DMS153 (cell line): ENCODE data around the gene DDX52.
"Not testable (repeated sequence)": the region's sequence is repeated elsewhere in the genome, so short reads cannot be mapped to it uniquely, and the experiment has no call there.

Experiments used
- DNase-seq: peaks from one replicate; lab custom pipeline; 2025; lab: John Stamatoyannopoulos, UW

The DDX52 gene

DNA sequence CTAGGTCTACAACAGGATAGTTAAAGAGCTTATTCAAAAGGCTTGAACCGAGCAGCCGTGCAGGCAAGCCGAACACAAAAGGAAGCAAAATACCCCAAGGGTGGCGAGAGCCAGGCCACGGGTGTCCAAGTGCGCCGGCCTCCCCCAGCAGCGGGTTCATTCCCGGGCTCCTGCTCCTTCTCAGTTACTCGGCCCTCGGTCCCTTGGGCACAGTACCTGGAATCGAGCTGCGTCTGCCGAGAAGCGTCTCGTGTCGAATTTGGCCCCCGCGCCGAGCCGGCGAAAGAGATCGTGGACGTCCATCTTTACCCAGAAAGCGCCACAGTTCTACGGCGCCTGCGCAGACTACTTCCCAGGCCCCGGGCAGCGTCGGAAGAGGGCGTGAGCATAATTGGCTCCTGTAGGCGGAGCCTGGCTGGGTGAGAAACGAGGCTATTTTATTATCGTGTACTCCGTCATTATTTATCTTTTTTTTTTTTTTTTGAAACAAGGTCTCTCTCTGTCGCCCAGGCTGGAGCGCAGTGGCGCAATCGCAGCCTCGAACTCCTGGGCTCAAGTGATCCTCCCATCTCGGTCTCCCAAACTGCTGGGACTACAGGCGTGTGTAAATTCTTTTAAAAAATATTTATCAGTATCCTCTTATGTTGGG lies at the start of gene DDX52:
DDX52 (minus strand) TSS at position 329 of the 649 bp plus-strand sequence; CDS start at position 303, 26 bp downstream.
- DNase-seq, result peak; percentile 75

DNA sequence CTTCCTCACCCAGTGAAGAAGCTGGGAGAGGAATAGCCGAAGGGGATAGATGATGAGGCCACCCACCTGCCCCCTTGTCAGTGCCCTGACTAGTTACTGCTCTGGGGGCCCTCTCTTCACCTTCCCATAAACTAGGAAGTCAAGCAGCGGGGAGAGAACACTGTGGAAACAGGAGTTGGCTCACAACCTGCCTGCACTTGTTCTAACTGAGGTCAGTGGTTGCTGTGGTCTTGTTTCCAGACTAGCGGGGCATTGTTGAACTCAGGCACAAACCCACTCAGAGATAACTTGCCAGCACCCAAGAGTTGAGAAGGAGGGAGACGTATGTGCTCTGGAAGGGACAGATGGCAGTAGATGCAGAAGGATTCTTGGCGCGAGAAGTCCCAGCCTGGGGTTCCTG lies 48.6 kb upstream of the DDX52 start:
- DNase-seq, result no peak

GRCh38 chr17:37689317-37689716 lies 46.1 kb upstream of the DDX52 start:
- no peak for DNase-seq

GRCh38 chr17:37683454-37683984 lies 40.3 kb upstream of the DDX52 start:
- DNase-seq, result no peak

- DNase-seq, result no peak
Observed at GRCh38 chr17:37682007-37682406, 38.8 kb upstream of the DDX52 start.

GRCh38 chr17:37679995-37680394 lies 36.7 kb upstream of the DDX52 start:
- DNase-seq, result not testable (repeated sequence)

DNA sequence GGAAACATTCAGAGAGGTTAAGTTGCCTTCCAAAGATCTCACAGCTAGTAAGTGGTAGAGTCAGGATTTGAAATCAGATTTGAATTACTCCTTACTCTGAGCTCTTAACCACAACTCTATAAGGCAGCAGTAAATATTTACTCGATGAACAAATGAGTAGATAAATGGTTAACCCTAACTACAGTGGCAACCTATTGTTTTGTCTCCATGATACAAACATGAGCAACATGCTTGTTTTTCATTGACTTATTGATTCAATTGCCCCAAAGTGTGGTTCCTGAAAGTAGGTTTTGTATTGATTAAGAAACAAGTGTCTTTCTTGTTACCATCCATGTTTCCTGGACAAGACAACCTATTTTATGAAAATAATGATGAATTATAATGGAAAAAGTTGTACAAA lies 34.8 kb upstream of the DDX52 start:
- DNase-seq, result no peak

GRCh38 chr17:37677021-37677420 lies 33.8 kb upstream of the DDX52 start:
- DNase-seq, result no peak

DNA sequence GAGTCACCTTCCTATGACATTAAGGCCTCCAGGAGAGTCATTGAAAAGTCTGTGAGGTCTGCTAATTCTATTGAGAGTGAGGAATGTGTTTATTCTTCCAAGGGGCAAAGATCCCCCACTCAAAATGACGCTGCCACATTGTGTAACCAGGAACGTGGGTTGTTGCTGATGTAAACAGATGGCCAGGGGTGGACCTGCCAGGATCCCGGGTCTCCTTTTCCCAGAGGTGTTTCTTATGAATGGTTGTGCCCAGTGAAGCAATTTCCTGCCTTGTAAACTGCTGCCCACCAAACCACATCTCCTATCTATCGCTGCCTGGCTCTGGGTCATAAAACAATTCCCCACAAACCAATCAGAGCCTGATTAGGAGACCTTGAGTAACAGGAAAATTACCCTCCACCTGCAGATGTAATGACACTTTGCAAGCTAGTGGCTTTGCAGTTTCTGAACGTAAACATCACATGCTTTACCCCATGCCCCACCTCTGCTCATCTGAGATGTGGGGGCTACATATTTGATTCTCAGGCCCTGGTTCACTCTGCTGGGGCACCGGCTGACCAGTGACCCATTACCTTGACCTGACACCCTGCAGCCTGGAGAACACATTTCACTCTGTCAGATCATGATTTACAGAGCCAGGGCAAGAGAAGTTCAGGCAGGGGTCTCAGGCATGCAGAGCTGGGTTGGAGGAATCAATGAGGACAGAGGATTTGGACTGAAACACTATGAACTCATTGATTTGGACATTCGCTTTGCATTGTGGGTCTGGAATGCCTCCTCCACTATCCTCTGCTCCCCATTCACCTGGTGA lies 33.1 kb upstream of the DDX52 start:
- DNase-seq, result no peak

- no peak for DNase-seq
Observed at GRCh38 chr17:37674511-37674910, 31.3 kb upstream of the DDX52 start.

- no peak for DNase-seq
Observed at GRCh38 chr17:37673386-37673785, 30.1 kb upstream of the DDX52 start.

DNA sequence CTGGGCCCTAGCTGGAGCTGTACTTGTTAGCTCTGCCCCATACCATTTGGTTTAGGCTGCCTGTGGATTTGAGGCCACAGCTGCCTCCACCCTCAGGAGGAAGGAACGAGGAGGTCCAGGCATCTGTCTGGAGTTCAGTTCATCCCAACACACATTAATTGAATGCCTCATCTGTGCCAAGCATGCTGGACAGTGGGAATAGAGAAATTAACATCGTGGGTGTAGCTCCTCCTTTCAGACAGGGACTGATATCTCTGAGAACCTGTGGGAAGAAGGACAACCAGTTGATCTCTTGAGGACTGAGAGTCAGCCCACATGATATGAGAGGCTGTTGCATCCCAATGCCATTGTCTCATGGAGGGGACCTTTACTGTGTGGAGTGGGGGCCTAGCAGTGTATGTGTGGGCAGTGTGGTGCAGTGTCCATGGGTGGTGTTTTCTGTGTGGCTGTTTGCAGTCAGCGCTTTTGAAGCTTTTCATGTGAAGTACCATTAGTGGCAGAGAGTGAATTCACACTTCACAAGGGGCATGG lies 29.4 kb upstream of the DDX52 start:
- no peak for DNase-seq

- DNase-seq, result peak; percentile 59
Observed at GRCh38 chr17:37671824-37672547, 28.7 kb upstream of the DDX52 start.

DNA sequence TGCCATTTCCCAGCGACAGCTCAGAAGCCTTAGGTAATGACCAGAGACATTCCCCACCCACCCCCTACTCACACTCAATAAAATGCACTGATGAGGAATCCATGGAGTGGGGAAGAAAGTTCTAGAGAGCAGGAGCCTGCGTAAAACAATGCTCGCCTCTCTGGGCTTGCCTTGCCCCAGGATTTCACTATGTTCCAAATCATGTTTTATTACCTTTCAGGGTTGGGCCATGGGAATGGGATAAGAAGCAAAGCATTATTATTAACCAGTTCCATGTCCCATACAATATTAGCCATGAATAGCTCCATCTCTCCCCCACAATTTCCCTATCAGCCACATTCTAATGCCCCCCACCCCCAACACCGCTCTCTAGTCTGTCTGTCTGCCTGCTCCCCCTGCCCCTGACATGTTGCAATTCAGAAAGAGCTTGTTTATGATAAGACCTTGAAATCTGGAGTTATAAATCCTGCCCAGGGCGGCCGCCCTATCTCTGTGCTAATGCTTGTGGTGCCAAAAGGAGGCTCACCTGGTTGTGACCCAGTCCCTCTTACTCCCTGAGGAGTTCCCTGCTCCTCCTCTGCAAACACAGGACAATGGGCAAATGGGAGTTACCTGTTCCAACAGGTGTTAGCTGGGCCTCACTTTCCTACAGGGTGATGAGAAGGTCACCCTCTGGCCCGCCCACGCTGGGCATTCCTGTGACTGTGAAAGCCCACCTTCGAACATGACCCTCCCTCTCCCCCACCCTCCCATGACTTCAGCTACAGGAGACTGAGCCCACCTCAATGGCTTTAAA lies 28.0 kb upstream of the DDX52 start:
- peak; percentile 59 for DNase-seq

DNA sequence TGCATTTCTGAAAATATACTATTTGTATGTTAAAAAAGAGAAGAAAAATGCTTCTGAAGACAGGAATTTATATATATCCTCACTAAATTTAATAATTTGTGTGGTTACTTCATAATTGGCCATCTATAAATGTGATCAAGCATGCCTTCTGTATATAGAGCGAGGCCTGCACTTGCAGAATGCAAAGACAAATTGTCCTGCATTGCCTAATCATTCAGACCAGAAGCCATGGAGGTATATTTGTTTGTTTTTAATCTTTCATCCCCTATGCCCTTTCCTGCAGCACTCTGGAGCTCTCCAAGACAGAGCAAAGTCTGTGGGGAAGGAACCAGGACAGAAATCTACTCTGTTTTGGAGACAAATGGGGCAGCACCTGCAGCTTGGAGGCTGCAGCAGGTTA lies 23.8 kb upstream of the DDX52 start:
- DNase-seq, result no peak

DNA sequence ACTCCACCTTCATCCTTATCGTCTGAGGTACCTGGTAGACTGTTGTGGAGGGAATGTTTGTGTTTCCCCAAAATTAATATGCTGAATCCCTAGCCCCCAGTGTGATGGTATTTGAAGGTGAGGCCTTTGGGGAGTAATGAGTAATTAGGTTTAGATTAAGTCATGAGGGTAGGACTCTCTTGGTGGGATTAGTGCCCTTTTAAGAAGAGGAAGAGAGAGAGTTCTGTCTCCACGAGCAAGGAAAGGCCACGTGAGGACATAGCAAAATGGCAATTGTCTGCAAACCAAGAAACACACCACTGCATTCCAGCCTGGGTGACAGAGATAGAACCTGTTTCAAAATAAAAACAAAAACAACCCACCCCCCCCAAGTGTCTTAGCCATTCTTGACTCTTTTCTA lies 21.0 kb upstream of the DDX52 start:
- no peak for DNase-seq

- no peak for DNase-seq
Observed at GRCh38 chr17:37662353-37662752, 19.1 kb upstream of the DDX52 start.

DNA sequence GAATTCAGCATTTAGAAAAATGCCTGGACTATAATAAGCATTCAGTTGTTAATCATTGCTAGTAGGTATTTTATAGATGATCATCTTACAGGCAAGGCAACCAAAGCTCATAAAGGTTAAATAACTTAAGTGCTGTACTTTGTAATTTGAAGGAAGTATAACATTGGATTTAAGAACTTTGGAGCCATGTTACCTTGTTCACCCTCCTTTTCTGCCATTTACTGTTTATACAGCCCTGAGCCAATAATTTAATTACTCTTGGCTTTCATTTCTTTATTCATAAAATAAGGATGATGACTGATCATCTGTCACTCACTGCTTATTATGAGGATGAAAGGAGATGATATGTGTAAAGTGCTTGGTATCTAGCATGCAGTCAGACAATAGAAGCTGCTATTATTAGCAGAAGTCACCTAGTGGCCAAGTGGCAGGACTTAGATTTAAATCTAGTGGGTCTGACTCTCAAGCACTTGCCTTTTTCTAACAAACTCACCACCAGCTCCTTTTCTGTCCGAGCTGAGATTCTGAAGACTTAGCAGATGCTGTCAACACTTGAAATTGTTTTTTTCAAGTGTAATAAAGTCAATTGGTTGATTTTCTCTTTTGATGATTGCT lies 18.3 kb upstream of the DDX52 start:
- DNase-seq, result no peak

GRCh38 chr17:37659925-37660324 lies 16.7 kb upstream of the DDX52 start:
- no peak for DNase-seq

DNA sequence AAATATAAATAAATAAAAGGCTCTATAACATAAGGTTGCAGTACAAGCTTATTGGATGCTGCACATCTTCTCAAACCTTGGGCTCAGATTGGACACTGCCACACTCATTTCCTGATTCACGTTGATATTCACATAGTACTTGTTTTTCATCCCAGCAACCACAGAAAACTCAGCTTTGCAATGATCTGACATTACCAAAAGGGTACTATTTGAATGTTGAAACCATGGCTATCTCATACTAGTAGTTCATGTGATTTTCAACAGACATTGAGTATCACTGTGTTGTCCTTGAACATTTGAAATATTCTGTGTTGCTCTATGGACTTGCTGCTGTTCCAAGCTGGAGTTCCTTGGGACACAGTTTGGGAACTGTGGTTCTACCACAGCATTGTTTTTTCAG lies 14.0 kb upstream of the DDX52 start:
- no peak for DNase-seq

GRCh38 chr17:37651849-37652248 lies 8.6 kb upstream of the DDX52 start:
- no peak for DNase-seq
